GM18873 (cell line): Measurements from ENCODE around the gene KCNC4.

ENCODE experiments used
- ATAC-seq: cut with Tn5 transposase; IDR thresholded peaks from one replicate; pipeline ENCODE4 v1.9.1; 2021; ENCODE audit warnings: mild to moderate bottlenecking, moderate library complexity, moderate number of reproducible peaks; ENCODE audit not compliant: unreplicated experiment, low FRiP score

The KCNC4 gene

DNA sequence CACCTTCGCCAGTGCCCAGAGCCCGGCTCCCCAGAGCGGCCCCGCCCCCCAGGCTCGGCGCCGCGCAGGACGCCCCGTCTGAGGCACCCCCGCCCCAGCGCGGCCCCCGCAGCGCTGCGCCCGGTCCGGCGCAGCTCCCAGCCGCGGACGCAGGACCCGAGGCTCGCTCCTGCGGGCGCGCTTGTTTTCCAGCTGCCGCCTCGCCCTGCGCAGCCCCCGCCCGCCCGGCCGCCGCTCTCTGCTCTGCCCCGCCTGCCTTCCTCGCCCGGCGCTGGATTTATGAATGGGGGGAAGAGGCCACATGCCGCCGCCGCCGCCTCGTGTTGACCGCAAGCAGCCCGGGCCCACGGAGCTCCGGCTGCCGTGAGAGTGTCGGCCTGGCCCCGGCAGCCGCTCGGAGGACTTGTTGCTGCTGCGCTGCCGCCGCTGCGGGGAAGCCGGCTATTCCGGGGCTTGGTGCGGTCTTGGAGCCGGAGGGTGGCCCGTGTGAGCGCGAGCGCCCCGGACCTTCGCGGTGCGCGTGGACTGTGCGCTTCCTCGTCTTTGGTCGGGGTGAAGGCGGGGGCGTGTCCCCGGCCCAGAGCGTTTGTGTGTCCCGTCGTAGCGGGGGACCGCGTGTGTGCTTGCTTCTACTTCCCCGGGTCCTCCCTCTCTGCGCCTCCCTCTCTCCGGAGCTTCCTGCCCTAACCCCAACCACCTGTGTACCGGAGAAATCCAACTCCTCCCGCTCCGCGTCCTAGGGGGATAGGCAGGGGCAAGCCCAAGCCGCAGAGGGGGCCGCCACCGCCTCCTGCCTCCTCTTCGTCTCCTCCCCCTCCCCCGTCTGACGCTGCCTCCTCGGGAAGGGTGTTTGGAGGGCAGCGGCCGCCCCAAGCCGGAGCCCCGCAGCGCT is 736 bp downstream of the KCNC4 start:
- ATAC-seq = no peak

DNA sequence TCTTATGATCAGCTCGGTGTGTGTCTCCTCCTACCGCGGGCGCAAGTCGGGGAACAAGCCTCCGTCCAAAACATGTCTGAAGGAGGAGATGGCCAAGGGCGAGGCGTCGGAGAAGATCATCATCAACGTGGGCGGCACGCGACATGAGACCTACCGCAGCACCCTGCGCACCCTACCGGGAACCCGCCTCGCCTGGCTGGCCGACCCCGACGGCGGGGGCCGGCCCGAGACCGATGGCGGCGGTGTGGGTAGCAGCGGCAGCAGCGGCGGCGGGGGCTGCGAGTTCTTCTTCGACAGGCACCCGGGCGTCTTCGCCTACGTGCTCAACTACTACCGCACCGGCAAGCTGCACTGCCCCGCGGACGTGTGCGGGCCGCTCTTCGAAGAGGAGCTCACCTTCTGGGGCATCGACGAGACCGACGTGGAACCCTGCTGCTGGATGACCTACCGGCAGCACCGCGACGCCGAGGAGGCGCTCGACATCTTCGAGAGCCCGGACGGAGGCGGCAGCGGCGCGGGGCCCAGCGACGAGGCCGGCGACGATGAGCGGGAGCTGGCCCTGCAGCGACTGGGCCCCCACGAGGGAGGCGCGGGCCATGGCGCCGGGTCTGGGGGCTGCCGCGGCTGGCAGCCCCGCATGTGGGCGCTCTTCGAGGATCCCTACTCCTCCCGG is 1.5 kb downstream of the KCNC4 start:
- no peak for ATAC-seq

DNA sequence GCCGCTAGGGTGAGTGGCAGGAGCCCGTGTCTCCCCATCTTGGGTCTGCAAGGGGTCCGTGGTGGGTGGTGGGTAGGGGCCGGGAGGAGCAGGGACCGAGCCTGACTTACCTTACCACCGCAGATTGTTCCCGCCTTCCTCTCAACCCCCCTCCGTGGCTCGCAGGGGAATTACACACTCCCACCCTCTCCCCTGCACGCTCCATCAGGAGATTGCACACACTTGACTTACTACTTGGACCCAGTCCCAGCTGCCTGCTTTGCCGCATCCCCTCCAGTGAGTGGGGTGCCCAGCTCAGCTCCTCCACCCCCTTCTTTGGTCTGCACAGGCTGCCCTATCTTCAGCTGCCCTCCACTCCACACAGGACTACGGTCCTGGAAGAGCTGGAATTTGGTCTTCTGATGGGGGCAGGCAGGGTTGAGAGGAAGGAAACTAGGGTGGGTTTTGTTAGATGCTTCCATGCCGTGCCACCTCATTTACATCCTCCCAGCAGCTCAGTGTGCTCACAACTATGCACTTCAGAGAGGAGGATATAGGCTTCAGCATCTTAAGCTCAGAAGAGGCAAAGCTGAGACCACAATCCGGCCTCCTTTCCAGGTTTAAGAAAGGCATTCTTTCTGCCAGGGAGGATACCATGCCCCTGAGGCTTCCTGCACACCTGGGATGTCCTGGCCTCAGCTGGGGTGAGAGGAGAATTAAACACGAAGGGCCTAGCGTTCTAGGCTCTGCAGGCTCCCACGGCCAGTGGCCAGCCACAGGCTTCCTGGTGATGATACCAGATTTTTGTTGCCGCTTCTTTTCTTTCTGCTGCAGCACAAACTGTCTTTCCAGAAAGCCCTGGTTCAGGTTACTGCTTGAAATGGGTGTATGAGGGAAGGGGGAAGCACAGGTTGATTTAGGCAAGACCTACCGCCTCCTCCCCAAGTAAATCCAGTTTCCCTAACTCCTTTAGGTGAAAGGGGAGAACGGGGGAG is 2.3 kb downstream of the KCNC4 start:
- no peak for ATAC-seq

DNA sequence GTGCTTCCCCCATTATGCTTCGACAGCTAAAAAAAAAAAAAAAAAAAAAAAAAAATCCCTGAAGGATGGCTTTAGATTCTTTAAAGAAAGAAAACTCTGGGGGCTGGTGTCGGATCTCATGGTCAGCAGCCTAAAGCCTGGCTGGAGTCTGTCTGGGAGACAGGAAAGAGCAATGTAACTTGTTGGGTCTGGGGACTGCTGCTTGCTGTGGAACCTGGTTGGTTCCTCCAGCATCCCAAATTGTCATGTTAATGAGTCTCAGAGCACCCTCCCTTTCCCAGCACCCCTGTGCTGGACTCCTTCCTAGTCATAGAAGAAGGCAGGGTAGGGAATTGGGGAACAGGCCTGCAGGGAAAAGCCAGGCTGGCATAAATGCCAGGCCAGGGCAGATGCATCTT is 3.0 kb downstream of the KCNC4 start:
- no peak for ATAC-seq

DNA sequence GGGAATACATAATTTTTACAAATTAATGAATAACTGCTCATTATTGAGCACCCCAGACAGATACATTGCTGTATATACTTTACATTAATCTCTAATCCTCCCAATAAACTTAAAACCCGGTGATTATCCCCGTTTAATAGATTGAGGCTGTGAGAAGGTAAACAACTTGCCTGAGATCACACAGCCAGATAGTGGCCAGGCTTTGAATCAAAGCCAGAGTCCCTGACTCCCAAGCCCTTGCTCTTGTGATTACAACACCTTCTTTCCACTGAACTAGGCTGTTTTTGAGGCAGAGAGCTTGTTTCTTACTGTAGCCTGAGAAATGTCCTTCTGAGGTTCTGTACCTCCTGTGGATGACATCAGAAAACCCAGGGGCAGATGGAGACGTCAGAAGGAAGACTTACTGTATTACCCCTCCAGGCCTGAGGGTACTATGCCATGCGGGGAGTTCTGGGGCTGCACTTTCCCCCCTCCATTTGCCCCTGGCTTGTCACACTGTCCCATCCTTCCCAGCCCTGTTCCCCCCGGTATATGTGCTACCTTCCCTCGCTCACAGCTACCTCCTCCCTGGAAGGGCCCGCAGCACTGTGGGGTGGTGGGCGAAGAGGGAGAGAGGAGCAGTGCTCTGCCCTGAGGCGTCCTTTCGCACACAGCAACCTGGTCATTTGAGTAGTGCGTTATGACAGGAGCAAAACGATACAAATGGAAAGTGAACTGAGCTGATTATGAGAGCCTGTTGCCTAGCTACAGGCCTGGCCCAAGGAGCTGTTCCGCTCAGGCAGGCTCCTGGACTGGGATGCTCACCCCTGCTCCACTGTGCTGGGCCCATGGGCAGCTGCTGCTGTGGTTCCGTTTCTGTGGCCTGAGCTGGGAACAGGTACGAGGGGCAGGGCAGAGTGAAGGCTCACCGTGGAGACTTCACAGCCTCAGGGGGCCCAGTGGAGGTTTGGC is 4.6 kb downstream of the KCNC4 start:
- no peak for ATAC-seq

DNA sequence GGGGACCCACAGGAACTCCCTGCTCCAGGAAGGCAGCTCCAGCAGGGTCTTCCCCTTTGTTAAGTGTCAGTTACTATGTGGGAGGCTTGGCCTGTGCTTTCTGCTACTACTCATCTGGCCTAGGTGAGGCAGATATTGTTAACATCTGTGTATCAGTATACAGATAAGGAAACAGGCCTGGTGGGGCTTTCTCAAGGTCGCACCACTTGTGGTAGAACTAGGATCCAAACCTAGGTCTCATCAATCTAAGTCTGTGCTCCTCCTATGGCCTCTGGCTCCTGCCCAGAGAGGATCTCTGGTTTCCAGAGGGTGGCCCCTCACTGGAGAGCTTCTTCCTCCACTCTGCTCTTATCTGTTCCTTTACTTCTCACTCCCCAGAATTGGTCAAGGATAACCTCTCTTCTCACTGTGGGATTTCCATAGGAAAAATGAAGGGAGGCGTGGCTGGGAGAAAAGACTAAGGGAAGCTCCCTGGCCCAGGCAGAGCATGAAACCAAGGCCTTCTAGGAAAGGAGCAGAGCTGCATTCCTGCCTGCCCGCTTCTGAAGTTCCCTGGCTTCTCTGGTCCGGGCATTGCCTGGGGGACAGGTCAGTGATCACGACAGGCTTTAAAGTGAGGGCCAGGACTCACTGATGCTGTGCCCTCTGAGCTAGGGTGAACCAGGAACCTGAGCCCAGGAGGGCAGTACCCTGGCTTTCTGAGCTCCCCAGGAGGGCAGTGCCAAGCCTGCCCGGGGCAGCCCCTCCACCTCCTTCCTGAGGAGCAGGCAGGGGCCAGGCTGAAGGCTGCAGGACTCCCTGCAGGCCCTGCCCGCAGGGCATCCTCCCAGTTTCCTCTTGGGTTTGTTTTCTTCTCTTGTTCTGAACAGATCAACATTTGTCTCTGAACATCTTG is 5.8 kb downstream of the KCNC4 start:
- no peak for ATAC-seq

DNA sequence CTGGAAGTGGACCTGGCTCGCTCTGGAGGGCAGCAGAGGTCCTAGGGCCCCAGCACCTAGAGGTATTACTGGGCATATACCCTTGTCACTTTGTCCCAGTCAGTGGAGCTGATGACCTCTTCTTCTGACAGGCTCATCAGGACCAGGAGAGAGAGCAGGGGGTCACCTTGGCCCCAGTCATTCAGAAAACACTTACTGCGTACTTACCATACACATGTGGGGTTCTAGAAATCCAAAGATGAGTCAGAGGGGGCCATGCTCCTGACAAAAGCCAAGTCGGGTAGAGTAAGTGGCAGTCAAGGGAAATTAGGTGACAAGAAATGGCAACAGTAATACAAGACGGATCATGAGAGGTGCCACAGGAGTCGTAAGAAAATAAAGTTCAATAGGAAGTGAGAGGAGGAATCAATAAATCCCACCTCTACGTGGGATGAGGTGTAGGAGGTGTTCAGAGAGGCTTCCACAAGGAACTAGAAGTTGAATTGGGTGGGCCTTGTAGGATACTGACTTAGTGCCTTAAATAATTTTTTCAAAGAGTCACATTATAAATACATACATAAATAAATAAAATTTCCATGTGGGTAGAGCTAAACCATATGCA is 6.8 kb downstream of the KCNC4 start:
- ATAC-seq = no peak

DNA sequence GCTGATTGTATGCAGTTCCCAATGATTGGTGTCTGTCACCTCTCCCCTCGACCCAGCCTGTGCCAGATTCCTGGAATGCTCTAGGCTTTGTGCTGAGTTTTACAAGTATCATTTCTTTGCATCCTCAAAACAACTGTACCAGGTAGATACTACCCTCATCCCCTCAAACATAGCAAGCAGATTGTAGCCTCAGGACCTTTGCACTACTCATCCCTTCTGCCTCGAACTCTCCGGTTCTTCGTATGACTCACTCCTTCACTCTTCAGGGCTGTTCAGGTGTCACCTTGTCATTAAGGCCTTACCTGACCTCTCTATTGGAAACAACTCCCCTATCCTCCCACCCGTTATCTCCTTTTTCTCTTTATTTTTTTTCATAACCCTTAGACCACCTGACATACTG is 8.0 kb downstream of the KCNC4 start:
- no peak for ATAC-seq

DNA sequence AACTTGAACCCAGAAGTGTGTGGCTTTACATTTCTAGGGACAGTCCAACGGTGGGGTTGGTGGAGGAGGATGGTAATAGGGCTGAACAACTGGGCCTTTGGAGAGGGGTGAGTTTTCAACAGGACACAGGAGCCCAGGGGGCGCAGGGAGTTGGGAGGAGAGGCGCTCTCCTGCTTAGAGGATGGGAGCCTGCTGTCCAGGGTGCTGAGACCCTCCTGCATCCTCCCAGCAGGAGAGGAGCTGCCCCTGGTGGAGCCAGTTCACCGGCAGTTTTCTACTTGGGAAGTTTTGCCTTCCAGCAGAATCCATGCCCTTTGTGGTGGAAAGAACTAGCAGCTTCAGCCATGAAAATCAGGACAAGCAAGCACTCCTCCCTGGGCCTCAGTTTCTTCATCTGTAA is 8.6 kb downstream of the KCNC4 start:
- no peak for ATAC-seq

DNA sequence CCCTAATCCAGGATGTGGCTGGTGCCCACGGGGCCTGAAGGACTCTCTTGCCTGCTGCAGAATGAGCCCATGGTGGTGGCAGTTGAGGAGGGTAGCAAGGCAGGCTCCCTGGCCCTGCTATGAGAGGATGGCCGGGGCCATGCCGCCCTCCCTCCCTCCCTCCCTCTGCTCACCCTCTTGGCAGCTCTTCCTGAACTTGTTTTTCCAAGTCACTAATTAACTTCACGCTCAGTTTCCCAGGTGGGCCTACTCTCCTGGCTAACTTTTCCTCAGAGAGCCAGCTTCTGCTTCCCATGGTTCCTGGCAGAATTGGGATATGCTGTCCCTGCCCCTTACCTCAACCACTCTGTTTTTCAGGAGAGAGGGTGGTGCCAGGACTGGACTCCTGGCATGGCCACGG is 10.2 kb downstream of the KCNC4 start:
- ATAC-seq = no peak

DNA sequence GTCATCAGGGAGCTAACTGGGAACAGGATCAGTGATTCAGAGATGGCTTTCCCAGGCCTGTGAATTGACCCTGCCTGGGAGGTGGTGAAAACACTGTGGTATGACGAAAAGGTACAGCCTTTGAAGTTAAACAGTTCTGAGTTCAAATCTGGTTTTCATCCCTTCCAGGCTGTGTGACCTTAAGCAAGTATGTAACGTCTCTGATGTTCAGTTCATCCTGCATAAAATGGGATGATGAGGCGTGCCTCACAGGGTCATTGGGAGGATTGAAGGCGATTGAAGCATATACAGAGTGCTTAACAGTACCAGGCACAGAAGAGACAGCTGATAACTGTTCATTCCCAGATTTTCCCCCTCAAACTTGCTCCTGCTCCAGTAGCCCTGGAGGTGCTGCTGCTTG is 11.0 kb downstream of the KCNC4 start:
- ATAC-seq = no peak

DNA sequence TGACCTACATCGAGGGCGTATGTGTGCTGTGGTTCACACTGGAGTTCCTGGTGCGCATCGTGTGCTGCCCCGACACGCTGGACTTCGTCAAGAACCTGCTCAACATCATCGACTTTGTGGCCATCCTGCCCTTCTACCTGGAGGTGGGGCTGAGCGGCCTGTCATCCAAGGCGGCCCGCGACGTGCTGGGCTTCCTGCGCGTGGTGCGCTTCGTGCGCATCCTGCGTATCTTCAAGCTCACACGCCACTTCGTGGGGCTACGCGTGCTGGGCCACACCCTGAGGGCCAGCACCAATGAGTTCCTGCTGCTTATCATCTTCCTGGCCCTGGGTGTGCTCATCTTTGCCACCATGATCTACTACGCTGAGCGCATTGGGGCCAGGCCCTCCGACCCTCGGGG is 13.0 kb downstream of the KCNC4 start:
- no peak for ATAC-seq

DNA sequence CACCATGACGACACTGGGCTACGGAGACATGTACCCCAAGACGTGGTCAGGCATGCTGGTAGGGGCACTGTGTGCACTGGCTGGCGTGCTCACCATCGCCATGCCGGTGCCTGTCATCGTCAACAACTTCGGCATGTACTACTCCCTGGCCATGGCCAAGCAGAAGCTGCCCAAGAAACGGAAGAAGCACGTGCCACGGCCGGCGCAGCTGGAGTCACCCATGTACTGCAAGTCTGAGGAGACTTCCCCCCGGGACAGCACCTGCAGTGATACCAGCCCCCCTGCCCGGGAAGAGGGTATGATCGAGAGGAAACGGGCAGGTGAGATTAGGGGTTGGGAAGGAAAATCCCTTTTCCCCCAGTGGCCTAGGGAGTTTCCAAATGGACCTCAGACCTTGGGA is 13.5 kb downstream of the KCNC4 start:
- ATAC-seq = no peak

DNA sequence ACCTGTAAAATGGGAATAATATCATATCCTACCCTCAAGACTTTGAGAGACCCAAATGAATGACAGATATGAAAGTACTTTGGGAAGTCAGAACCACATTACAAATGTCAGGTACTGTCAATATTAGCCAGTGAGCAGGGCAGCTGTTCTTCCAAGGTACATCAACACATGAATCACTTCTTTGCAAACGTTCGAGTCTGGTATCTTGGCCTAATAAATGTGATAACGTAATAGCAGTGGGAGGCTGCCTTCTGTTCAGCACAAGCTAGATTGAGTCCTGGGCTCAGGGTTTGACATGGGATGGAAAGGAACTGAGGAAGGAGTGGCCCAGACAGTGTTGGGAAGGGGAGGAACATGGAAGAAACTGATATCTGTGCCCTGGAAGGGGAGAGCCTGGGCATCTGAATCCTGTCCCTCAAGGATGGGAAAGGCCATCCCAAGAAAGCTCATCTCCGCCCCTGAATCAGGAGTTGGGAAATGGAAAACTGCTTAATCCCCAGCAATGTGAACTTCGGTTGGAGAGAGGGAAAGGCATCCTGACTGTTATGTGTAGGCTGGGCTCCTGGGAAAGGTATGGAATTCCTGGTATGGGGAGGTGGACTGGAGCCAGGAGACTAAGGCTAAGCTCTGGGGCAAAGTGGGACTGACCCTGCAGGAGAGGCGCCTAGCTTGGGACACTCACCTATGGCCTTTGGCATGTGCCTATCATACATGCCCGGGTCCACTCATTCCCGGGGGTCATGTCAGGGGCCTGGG is 14.3 kb downstream of the KCNC4 start:
- no peak for ATAC-seq

DNA sequence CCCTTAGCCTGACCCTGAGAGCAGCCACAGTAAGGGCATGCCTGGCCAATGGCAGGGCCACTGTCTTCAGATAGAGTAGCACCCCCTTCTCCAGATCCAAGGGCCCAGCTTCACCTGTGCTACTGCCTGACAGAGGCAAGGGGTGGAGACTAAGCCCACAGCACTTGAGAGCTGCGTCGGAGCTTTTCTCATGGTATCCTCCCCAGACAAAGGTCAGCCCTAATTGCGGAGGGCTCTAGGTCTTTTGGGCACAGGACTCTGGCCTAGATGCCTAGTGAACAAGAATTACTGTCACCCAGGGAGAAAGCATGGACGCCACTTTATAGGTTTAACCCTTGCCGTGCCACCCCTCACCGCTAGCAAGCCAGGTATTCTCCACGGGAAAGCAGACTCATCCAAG is 15.1 kb downstream of the KCNC4 start:
- no peak for ATAC-seq

DNA sequence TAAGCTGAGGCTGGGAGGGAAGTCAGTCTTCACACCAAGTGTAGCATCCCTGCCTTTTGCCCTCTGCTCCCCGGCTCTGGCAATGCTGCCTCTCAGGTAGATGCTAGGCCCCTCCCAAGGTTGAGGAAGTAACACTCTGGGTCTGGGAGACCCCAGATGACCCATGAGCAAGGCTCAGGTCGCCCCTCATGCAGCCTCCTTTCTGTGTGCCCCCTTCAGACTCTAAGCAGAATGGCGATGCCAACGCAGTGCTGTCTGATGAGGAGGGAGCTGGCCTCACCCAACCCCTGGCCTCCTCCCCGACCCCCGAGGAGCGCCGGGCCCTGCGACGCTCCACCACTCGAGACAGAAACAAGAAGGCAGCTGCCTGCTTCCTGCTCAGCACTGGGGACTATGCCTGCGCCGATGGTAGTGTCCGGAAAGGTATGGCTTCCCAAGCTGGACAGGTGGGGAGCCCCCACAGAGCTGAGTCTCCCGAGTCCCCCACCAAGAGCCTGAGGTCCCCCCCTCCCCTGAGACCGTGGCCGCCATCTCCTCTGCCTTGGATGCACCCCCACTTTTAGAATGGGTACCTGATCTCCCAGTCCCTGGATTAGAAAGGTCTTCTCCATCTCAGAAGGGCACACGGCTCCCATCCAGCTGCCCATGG is 15.8 kb downstream of the KCNC4 start:
- ATAC-seq = no peak

DNA sequence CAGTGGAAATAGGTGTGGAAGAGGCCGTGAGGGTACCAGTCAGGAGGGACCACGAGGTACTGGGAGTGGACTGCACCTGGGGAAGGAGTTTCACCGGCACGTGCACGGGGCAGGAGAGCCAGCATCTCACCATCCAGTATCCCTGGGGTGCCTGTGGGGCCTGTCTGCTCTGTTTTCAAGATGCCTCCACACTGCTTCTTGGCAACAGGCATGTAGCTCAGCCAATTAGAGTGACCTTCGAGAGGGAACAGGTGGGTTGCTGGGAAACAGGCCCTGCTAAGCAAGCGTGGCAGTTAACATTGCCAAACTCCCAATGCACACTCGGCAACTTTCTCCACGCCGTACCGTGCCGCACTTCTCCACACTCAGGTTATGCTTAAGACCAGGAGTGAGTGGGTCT is 17.7 kb downstream of the KCNC4 start:
- no peak for ATAC-seq
